ENCODE measurements around the gene TP53INP2. TPM values are rescaled to one million over a fixed set of nuclear protein-coding genes. Genes with fewer than 3 reads are reported as not detected.

The TP53INP2 gene
- total and polyA plus RNA-seq, 2 of the 13 experiments (the other 11 are each of a cell fraction or from before 2014, with no cell fraction given) = 5.2 to 18.8 TPM

- H3K27me3 ChIP-seq (ENCODE audit: control insufficient read depth in 1 of 2, insufficient read depth in 2 of 2, low read length in 2 of 2) = no peaks in the 10 kb centered on the region; a peak in 1 of 5 replicates
- no peak overlapping the region for H3K4me3 ChIP-seq (replicated peaks in 1 of 3; ENCODE audit: insufficient read depth in 1 of 3, low read depth in 2 of 3, low read length in 3 of 3)
- no peaks in the 10 kb centered on the region for H4K20me1 ChIP-seq (ENCODE audit: insufficient read depth, low read length)
- peaks cover 2% of the 10 kb centered on the region in 2 experiments; a peak in 4 of 5 replicates for H3K36me3 ChIP-seq (replicated peaks in 1 of 2; ENCODE audit: control insufficient read depth in 1 of 2, insufficient read depth in 2 of 2, low read length in 2 of 2)
- intact Hi-C loops (cut with micrococcal nuclease; ENCODE audit: unreplicated experiment) (loop anchor here (5.0 to 10.0 kb wide), 3 partner anchors 56 to 172 kb away; no protein-coding TSS in a partner anchor), in situ Hi-C loops (cut with HindIII; ENCODE audit: extremely low pct_ligation_motif_present, low pct_unique_long_range_greater_than_20kb) (loop anchor here (10.0 kb wide), 1 partner anchor 404 kb away; the partner anchor contains the start of gene AHCY)
- peaks cover 78% of the 10 kb centered on the region for H3K4me1 ChIP-seq (ENCODE audit: insufficient read depth, low read length)
- no peak overlapping the region for H2AFZ ChIP-seq (ENCODE audit: low read length)
- H3K79me2 ChIP-seq (ENCODE audit: insufficient read depth, low read length) = peaks cover 15% of the 10 kb centered on the region
- H3K9ac ChIP-seq (ENCODE audit: insufficient read depth, low read depth, low read length) = no peak overlapping the region
- WGBS (ENCODE audit: low lambda C conversion rate) = 96% methylated on average over 64 of the region's 64 CpGs
- H3K27ac ChIP-seq (ENCODE audit: extremely low read length, insufficient read depth, low read length) = no peak overlapping the region
- no peak overlapping the region for H3K4me2 ChIP-seq (ENCODE audit: low read depth, low read length)
- BruUV-seq (replicated peaks) = no TSS peak
- no peaks in the 10 kb centered on the region for H3K9me3 ChIP-seq (ENCODE audit: low read length)
- ChIA-PET CTCF (ENCODE audit: low intra/inter-chr PET ratio, low total read pairs) (interaction anchor here (1.2 kb wide), 2 partner anchors 170 to 171 kb away, joined by 3 to 4 read pairs; no protein-coding TSS in a partner anchor), POLR2A (no interaction called here)
- FAIRE-seq = no peak
- no peak for ATAC-seq
- DNase-seq (ENCODE audit: low spot score) = no peak
- TF ChIP-seq HNRNPK (IDR thresholded peaks at IDR 0.05; ENCODE audit: low read depth, low read length, poor library complexity, severe bottlenecking) (peak; percentile 28), NFATC3 (CRISPR knock-in tag; IDR thresholded peaks at IDR 0.05) (no peak), HIVEP1 (CRISPR knock-in tag; IDR thresholded peaks at IDR 0.05) (peak; percentile 42; the same call in 1 of the 2 replicates), ZNF768 (CRISPR knock-in tag; IDR thresholded peaks at IDR 0.05) (0 out of 2 replicates have a peak, but pooled peaks have one; percentile 10), CHD4 (IDR thresholded peaks at IDR 0.05; ENCODE audit: borderline replicate concordance, low read length) (no peak), PRDM15 (CRISPR knock-in tag; IDR thresholded peaks at IDR 0.05) (no peak), FOXA3 (CRISPR knock-in tag; IDR thresholded peaks at IDR 0.05) (no peak), RXRA (CRISPR knock-in tag; IDR thresholded peaks at IDR 0.05) (peak; percentile 29; the same call in 1 of the 2 replicates), GABPB1 (CRISPR knock-in tag; IDR thresholded peaks at IDR 0.05) (peak; percentile 14; the same call in 1 of the 2 replicates), AGO2 (optimal IDR thresholded peaks at IDR 0.05; ENCODE audit: low read depth, low read length) (peak; percentile 70), ZNF616 (CRISPR knock-in tag; IDR thresholded peaks at IDR 0.05; ENCODE audit: low read depth) (0 out of 2 replicates have a peak, but pooled peaks have one; percentile 9), ZNF256 (CRISPR knock-in tag; conservative IDR thresholded peaks at IDR 0.05) (no peak), POLR2A (IDR thresholded peaks at IDR 0.05; ENCODE audit: insufficient read depth in 1 of 2, low read depth in 2 of 2, low read length in 2 of 2) (peak in 1 of 2 experiments; percentile 5; a peak in 1 of 4 replicates), RBFOX2 (IDR thresholded peaks at IDR 0.05; ENCODE audit: low read depth, low read length) (peak; percentile 76), POLR2AphosphoS2 (IDR thresholded peaks at IDR 0.05; ENCODE audit: low read depth, low read length) (peak; percentile 85), ATF7 (IDR thresholded peaks at IDR 0.05) (no peak), ATF7 (CRISPR knock-in tag; IDR thresholded peaks at IDR 0.05) (0 out of 2 replicates have a peak, but pooled peaks have one; percentile 10), ZBTB2 (CRISPR knock-in tag; IDR thresholded peaks at IDR 0.05; ENCODE audit: low read depth) (no peak), POLR2G (IDR thresholded peaks at IDR 0.05; ENCODE audit: low read depth, low read length) (0 out of 2 replicates have a peak, but pooled peaks have one; percentile 13), AGO1 (IDR thresholded peaks at IDR 0.05; ENCODE audit: low read depth, low read length, poor library complexity, severe bottlenecking) (peak; percentile 69)
Measured at GRCh38 chr20:34709044-34709830, 5.1 kb downstream of the TP53INP2 start.
